ENCODE results near the gene OR51S1.
"Not testable (repeated sequence)": the region's sequence is repeated elsewhere in the genome, so short reads cannot be mapped to it uniquely, and the experiment has no call there.

The OR51S1 gene

GRCh38 chr11:4848908-4849532 lies at the start of gene OR51S1:
TSS of gene OR51S1 (minus strand) at chr11:4849208. CDS start at chr11:4849208, 0 bp downstream.
- no peak for DNase-seq

DNA sequence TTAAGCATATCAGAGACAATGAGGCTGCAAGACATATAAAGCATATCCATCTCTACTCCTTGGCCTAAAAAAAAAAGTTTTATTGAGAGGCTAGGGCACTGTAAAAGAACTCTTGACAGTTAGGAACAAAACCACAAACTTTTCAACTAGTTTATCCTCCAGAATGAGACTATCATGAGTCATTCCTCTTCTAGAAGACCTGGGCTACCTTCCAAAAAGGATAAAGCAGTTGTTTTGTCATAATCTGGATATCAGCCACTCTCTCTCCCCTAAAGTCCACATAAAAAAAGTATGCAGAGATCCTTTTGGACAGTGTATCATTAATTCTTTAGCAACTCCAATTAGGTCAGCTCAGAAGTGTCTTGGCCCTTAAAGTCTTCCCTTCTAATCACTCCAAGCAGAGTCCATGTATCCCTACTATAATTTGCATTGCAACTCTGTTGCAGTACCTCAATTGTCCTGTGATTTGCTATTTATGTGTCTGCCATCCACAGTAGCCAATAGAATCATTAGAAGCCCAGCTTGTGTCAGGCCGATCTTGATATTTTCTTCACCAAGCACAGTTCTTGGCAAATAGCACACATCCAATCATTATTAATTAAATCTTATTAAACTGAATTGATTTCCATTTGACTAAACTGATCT lies 43.1 kb upstream of the OR51S1 start:
- no peak for DNase-seq

DNA sequence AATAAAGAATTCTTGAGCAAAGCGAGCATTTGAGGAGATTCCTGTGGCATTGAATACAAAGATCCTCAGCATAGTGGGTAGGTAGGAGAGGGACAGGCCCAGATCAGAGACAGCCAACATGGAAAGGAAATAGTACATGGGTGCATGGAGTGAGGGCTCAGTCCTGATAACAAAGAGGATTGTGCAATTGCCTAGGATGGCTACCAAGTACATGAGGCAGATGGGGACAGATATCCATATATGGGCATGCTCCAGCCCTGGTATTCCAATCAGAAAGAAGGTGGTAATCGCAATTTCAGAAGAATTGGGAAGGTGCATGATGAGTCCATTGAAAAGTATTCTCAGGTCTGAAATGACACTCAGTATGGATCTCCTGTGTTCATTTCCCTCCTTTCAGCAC lies 41.3 kb upstream of the OR51S1 start:
- DNase-seq: no peak

DNA sequence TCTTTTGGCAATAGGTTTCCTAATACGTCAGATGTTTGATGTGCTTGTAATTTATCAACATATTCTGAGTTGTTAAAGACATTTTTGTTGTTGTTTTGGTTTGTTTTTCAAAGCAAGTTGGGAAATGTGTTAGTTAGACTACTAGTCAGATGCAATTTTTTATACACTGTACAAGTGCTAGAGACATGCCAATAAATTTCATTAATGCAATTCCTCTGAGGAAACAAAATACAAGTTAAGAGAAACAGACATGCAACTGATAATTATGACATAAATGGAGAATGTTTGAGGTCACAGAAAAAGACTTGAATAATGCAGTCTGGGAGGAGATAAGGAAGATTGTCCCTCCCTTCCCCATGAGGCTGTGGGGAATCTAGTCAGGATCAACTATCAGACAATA lies 38.6 kb upstream of the OR51S1 start:
- no peak for DNase-seq

DNA sequence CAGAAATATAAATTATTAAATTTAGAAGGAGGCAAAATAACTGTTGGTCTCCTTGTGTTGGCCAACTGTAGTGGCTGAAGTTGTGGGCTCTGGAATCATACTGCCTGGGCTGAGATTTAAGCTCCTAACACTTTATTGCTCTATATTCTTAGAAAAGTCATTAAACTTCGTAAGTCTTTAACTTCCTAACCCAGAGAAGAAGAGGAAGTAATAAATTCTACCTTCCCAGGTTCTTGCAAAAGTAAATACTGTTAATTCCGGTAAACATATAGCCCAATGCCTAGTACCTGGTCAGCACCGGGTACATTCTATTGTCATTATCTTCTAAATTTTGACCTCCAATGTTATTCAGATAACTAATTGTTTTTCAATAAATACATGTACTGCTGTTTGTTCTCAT lies 37.2 kb upstream of the OR51S1 start:
- no peak for DNase-seq

GRCh38 chr11:4884361-4884760 lies 35.4 kb upstream of the OR51S1 start:
- no peak for DNase-seq

GRCh38 chr11:4882543-4882942 lies 33.5 kb upstream of the OR51S1 start:
- no peak for DNase-seq

DNA sequence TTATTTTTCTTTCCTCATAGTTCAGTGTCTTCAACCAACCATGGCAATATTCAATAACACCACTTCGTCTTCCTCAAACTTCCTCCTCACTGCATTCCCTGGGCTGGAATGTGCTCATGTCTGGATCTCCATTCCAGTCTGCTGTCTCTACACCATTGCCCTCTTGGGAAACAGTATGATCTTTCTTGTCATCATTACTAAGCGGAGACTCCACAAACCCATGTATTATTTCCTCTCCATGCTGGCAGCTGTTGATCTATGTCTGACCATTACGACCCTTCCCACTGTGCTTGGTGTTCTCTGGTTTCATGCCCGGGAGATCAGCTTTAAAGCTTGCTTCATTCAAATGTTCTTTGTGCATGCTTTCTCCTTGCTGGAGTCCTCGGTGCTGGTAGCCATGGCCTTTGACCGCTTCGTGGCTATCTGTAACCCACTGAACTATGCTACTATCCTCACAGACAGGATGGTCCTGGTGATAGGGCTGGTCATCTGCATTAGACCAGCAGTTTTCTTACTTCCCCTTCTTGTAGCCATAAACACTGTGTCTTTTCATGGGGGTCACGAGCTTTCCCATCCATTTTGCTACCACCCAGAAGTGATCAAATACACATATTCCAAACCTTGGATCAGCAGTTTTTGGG lies 33.0 kb upstream of the OR51S1 start, which contains the start of gene OR51T1:
Gene OR51T1 (plus strand): TSS at position 41 of the 641 bp plus-strand sequence. CDS start 0 bp downstream, at position 41.
- DNase-seq: no peak

GRCh38 chr11:4881188-4881587 lies 32.2 kb upstream of the OR51S1 start:
- DNase-seq: no peak

DNA sequence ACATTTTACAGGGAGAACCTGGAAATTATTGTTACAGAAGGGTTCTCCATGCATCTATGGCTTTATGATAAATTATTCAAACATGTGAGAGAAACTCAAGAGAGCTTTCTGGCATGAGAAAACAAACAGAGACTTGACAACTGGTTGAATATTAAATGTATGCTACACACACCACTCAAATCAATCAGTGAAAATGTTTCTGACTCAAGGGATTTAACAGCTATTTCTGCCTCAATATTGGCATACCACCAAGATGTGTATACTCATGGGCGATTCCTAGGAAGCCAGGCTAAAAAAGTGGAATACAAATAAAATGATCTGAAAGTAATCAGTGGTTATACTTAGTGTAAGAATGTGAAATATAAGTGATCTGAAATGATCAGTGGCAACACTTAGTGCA lies 16.8 kb upstream of the OR51S1 start:
- DNase-seq: no peak

DNA sequence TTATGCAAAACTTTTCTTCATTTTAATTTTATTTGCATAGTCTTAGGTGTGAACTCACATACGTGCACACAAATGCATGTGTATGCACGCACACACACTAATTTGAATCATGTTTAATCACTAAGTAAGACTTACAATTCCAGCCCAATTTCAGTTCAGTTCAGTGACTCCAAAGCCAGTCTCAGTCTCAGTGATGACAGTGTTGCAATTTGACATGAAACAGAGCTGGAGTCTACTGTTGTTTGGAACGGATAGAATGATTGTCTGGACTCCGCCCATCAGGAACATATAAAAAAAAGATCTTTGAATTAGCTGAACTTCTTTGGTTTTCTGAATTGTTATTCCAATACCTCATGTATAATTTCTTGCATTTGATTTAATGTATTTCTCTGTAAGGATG lies 14.9 kb upstream of the OR51S1 start:
- DNase-seq: no peak

DNA sequence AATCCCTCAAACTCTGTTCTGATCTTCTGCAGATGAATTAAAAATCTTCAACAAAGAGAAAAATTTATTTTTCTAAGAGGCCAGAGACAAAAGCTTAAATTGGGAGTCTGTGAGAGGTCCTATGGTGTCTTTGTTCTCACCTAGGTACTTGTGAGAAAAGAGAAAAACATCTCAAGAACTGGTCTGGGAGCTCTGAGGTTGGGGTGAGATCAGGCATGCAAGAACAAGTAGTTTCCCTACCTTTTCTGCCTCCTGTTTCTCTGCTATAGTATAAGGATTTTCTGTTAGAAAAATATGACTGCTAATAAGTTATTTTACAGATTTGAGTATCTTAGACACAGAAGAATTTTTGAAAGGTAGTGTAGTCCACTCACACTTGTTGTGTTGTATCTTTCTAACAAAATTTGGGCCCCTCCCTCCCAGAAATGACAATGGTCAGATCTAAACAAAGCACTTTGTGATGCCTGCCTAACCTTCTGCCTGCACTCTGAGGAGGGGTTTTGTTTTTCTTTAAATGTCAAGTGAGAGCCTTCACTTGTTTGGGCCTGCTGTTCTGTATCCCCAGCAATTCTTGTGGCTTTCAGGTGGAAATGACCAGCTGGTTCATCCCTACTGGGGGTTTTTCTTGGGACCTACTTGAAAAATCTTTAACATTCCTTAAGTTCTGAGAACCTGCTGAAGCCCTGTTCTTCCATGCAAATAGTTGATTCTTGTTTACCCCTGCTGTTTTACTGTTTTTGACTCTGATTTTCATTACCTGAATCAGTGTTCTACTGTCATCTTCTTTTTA lies 13.6 kb upstream of the OR51S1 start:
- DNase-seq: no peak

DNA sequence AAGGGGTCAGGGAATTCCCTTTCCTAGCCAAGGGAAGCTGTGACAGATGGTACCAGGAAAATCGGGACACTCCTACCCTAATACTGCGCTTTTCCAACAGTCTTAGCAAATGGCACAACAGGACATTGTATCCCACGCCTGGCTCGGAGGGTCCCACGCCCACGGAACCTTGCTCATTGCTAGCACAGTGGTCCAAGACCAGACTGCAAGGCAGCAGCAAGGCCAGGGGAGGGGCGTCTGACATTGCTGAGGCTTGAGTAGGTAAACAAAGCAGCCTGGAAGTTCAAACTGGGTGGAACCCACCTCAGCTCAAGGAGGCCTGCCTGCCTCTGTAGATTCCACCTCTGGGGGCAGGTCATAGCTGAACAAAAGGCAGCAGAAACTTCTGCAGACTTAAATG lies 5.3 kb upstream of the OR51S1 start:
- not testable (repeated sequence) for DNase-seq

- no peak for DNase-seq
Measured at GRCh38 chr11:4851033-4851432, 2.0 kb upstream of the OR51S1 start.

DNA sequence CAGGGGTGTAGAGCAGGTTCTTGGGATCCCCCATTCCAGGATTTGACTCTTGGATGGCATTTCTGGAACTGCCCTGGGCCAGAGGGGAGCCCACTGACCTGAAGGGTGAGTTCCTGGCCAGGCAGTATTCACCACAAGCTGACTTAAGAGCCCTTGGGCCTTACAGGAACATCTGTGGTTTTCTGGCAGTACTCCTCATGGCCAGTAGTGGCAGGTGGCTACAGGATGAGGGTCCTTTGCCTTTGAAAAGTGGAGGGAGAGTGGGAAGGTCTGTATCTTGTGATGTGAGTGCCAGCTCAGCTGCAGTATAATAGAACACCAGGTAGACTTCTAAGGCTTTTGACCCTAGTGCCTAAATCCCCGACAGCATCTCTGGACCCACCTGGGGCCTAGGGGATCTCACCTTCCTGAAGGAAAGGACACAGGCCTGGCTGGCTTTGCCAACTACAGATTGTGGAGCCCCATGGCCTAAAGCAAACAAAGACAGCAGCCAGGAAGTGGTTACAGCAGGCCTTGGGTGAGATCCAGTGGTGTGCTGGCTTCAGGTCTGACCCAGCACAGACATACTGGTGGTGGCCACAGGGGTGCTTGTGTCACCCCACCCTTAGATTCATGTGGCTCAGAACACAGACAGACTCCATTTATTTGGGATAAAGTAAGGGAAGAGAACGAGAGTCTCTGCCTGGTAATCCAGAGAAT lies 9.0 kb downstream of the OR51S1 start:
- DNase-seq: no peak

DNA sequence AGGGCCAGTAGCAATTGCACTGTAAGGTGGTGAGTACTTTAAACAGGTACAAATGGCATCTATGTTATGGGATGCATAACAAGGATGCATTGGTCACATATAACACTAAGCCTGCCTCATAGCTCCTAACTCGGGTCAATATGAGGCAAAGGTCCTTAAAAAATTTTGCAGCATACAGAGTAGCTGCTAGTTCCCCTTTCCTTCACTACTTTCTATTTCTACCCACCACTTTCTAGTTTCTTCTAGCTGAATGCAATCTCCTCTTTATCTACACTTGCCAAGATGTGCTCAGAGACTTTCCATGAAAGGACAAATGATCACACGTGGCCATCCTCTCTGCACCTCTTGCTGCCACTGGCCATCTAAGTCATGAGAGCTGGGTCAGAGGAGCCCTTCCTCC lies 18.1 kb downstream of the OR51S1 start:
- no peak for DNase-seq

GRCh38 chr11:4830346-4830745 lies 18.7 kb downstream of the OR51S1 start:
- no peak for DNase-seq

GRCh38 chr11:4826425-4826824 lies 22.6 kb downstream of the OR51S1 start:
- DNase-seq: no peak

GRCh38 chr11:4825132-4825531 lies 23.9 kb downstream of the OR51S1 start:
- no peak for DNase-seq

DNA sequence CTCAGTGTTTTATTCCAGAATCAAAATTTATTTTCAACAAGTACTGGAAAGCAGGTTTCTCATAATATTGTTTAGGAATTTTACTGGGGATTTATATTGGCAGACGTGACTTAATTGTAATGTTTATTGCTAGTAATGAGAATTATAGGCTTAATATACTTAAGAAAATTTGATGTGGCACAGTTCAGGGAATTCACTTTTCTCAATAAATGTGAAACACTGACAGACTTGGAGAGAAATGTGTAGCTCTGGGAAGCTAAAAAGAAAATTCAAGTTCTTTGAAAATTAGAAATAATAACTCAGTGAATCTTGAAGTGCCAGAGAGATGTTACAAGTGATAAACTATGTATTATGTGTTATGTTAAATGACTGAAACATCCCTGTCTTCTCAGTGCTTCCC lies 28.0 kb downstream of the OR51S1 start, which contains the start of gene OR51F2:
Gene OR51F2 (plus strand): TSS at position 301 of the 400 bp plus-strand sequence. CDS start 101 bp downstream, outside the sequence.
- DNase-seq: no peak

DNA sequence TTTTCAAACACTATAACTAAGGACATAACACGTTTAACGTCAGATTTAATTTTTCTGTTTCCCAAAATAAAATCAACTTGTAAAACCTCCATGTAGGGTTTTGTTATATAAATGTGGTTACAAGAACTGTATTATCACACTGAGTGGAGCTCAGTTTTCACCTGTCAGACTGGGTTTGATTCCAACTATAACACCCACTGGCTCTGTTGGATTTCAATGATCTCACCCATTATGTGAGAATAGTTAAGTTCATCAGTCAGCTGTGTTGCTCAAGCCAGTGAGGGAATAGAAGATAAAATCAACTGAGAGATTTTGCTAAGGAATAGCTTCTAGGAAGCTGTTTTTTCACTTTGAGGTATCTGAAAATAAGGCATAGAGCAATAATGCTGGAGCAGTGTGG lies 39.8 kb downstream of the OR51S1 start:
- no peak for DNase-seq

DNA sequence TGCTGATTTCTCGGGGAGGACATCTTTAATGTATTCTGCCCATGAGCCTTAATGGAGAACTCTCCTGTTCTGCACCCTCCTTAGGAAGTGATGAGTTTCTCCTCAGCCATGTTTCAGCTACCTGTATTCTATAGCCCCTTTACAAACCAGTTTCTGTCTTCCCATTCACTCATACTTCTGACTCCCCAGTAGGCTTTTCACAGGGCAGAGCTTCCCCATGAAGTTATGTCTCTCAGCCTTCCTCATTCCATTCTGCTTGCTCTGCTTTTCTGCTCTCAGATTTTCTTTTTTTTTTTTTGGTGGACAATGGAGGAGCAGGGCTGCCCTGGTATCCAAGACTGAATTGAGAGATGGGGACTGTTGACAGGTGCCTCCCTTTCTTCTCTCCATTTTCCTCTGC lies 40.5 kb downstream of the OR51S1 start:
- no peak for DNase-seq

- DNase-seq: no peak
Measured at GRCh38 chr11:4804280-4804679, 44.7 kb downstream of the OR51S1 start, which contains the start of gene OR52R1. TSS of gene OR52R1 (minus strand) at chr11:4804380. CDS start at chr11:4804380, 0 bp downstream.
